OCI-LY3 (cell line): Measurements from ENCODE around the gene TREM1.

Experiments
- EZH2phosphoT487 ChIP-seq: fragments of 200-600 bp; shearing (Covaris generic); IDR thresholded peaks from 2 replicates; pipeline ENCODE4 v1.6.1; 2018; ENCODE audit warnings: antibody characterized with exemption, mixed run types, low read depth
- TF ChIP-seq, protein P1 (sequence below): fragments of 200-600, 300-600 bp; sonication (generic); IDR thresholded peaks from 2 replicates; pipeline ENCODE4 v1.5.1; 2014; ENCODE audit warnings: antibody characterized with exemption, low read length, low read depth

DNA sequence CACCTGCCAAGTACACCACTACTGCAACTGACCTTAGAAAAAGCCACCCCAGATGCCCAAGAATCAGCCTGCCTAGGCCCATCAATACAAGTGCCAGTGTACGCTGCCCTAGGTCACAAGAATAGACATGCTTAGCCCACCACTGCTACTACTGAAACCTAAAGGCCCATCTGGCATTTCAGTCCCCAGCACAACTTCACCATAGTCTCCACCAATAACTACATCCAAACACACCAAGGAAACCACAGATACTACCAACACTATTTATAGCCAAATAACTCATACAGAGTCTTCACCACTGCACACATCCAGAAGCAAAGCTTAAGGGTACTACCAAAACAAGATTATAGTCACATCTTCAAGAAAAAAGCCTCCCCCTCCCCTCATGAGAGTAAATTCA lies 30.1 kb downstream of the TREM1 start:
- TF ChIP-seq, protein P1, sequence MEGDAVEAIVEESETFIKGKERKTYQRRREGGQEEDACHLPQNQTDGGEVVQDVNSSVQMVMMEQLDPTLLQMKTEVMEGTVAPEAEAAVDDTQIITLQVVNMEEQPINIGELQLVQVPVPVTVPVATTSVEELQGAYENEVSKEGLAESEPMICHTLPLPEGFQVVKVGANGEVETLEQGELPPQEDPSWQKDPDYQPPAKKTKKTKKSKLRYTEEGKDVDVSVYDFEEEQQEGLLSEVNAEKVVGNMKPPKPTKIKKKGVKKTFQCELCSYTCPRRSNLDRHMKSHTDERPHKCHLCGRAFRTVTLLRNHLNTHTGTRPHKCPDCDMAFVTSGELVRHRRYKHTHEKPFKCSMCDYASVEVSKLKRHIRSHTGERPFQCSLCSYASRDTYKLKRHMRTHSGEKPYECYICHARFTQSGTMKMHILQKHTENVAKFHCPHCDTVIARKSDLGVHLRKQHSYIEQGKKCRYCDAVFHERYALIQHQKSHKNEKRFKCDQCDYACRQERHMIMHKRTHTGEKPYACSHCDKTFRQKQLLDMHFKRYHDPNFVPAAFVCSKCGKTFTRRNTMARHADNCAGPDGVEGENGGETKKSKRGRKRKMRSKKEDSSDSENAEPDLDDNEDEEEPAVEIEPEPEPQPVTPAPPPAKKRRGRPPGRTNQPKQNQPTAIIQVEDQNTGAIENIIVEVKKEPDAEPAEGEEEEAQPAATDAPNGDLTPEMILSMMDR, result no peak
- no peak for TF ChIP-seq EZH2phosphoT487
